Tibial artery (tissue), 4 donors: ENCODE measurements around the gene NTN4.

ENCODE experiments used
- DNase-seq, 2 donors: peaks; one replicate each; pipeline ENCODE4 v3.0.0-alpha.2; 2019
- H3K27ac ChIP-seq, 2 donors: fragments of 200-600 bp; sonication (generic) in 1 of 2; 1 replicate in 1 of 2; 2 replicates in 1 of 2; pipeline ENCODE4 v1.5.1; 2018 to 2019; ENCODE audit warnings: mild to moderate bottlenecking in 1 of 2
- H3K27me3 ChIP-seq, 2 donors: fragments of 200-600 bp; sonication (generic) in 1 of 2; one replicate each; pipeline versions ENCODE4 v1.5.1 to v1.6.0; 2016 to 2019
- H3K36me3 ChIP-seq, 3 donors: fragments of 200-600 bp; sonication (generic) in 2 of 3; one replicate each; pipeline ENCODE4 v1.5.1; 2016 to 2019; ENCODE audit warnings: mild to moderate bottlenecking in 2 of 3
- H3K4me1 ChIP-seq, 4 donors: fragments of 200-600 bp; sonication (generic) in 2 of 4; 1 replicate in 3 of 4; 2 replicates in 1 of 4; pipeline ENCODE4 v1.5.1; 2016 to 2019
- H3K4me3 ChIP-seq, 2 donors: fragments of 200-600 bp; sonication (generic) in 1 of 2; 1 replicate in 1 of 2; 2 replicates in 1 of 2; pipeline ENCODE4 v1.5.1; 2018 to 2019; ENCODE audit warnings: mild to moderate bottlenecking in 2 of 2
- H3K9me3 ChIP-seq, 3 donors: fragments of 200-600 bp; sonication (generic) in 1 of 3; one replicate each; pipeline ENCODE4 v1.5.1; 2016 to 2019
- CTCF ChIP-seq, 2 experiments: fragments of 200-600 bp in 1 of 2; fragments of 450-650 bp in 1 of 2; IDR thresholded peaks; one replicate each; pipeline ENCODE4 v1.5.1; 2017 to 2019; ENCODE audit warnings: antibody characterized with exemption in 2 of 2, mild to moderate bottlenecking in 1 of 2, moderate library complexity in 1 of 2
- intact Hi-C: fragments of 100-400 bp; cut with DNase I; formaldehyde crosslinking; loops from one replicate; pipeline ENCODE4 v1.15.0; 2023; ENCODE audit warnings: low total_unique reads

The NTN4 gene

GRCh38 chr12:95721320-95721719 lies 69.2 kb downstream of the NTN4 start:
- Histone ChIP-seq H3K27ac (no peak overlapping the region), H3K4me1 (peaks cover 0 to 45% (median 21%) of the 10 kb centered on the region in 4 donors), H3K27me3 (no peaks in the 10 kb centered on the region), H3K9me3 (no peaks in the 10 kb centered on the region), H3K36me3 (no peaks in the 10 kb centered on the region), H3K4me3 (no peak overlapping the region)
- DNase-seq: no peak
- no peak for TF ChIP-seq CTCF (IDR thresholded peaks at IDR 0.05)
- intact Hi-C loops: no loop called here

- intact Hi-C loops: no loop called here
- Histone ChIP-seq H3K27ac (peak overlapping the region in 1 of 2 donors; percentile 17), H3K27me3 (no peaks in the 10 kb centered on the region)
Observed at GRCh38 chr12:95720146-95720545, 70.4 kb downstream of the NTN4 start.

GRCh38 chr12:95718772-95719171 lies 71.8 kb downstream of the NTN4 start:
- intact Hi-C loops: no loop called here
- Histone ChIP-seq H3K4me1 (peaks cover 0 to 39% (median 19%) of the 10 kb centered on the region in 4 donors), H3K36me3 (no peaks in the 10 kb centered on the region), H3K9me3 (no peaks in the 10 kb centered on the region), H3K27ac (peak overlapping the region in 1 of 2 donors; percentile 31), H3K27me3 (no peaks in the 10 kb centered on the region), H3K4me3 (no peak overlapping the region)
- no peak for TF ChIP-seq CTCF (IDR thresholded peaks at IDR 0.05)
- DNase-seq: no peak

More at GRCh38 chr12:95720146-95720545, 70.4 kb downstream of the NTN4 start:
- H3K9me3 ChIP-seq: no peaks in the 10 kb centered on the region
- H3K36me3 ChIP-seq: no peaks in the 10 kb centered on the region
- H3K4me3 ChIP-seq: no peak overlapping the region
- no peak for DNase-seq
- H3K4me1 ChIP-seq: peaks cover 0 to 50% (median 21%) of the 10 kb centered on the region in 4 donors
- no peak for TF ChIP-seq CTCF (IDR thresholded peaks at IDR 0.05)

DNA sequence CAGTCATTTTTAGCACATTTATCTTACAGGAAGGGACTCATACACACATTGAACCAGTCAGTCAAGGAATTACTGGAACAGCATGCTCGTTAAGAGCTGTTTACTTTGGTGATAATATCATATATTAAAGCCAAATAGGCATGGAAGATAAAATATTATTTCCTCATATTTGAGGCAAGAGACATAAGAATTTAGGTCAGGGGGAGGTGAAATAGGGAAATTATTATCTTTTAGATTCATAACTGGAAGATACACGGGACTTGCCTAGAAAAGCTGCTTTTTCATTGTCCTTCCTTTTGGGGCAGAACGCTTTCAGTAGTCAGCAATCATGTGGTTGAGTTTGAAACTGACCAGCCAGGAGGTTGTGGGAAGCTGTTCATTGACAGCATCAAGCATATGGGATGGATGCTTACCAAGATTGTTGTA lies 72.5 kb downstream of the NTN4 start:
- intact Hi-C loops: no loop called here
- no peak for DNase-seq
- Histone ChIP-seq H3K27me3 (no peaks in the 10 kb centered on the region), H3K27ac (peak overlapping the region in 1 of 2 donors; percentile 31), H3K4me1 (peaks cover 0 to 39% (median 19%) of the 10 kb centered on the region in 4 donors), H3K36me3 (peaks cover 0 to 3% (median 0%) of the 10 kb centered on the region in 3 donors), H3K9me3 (no peaks in the 10 kb centered on the region), H3K4me3 (no peak overlapping the region)
- TF ChIP-seq CTCF (IDR thresholded peaks at IDR 0.05): no peak

- DNase-seq: no peak
- Histone ChIP-seq H3K4me1 (peaks cover 0 to 34% (median 19%) of the 10 kb centered on the region in 4 donors), H3K4me3 (no peak overlapping the region), H3K36me3 (peaks cover 0 to 9% (median 0%) of the 10 kb centered on the region in 3 donors), H3K9me3 (no peaks in the 10 kb centered on the region), H3K27ac (peak overlapping the region in 1 of 2 donors; percentile 31), H3K27me3 (no peaks in the 10 kb centered on the region)
- no peak for TF ChIP-seq CTCF (IDR thresholded peaks at IDR 0.05)
- intact Hi-C loops: no loop called here
Observed at GRCh38 chr12:95717316-95717928, 73.1 kb downstream of the NTN4 start.
